Activated CD8-positive, alpha-beta memory T cell treated with anti-CD3 and anti-CD28 coated beads, Interleukin-2, amount 50 U/mL, for 1 hour (primary cell): Measurements from ENCODE around the gene SAMD4B.
A peak's percentile ranks its signal among the peaks of the same experiment; 100 is the strongest.
"Not testable (repeated sequence)": the region's sequence is repeated elsewhere in the genome, so short reads cannot be mapped to it uniquely, and the experiment has no call there.

ENCODE experiments used
- DNase-seq: peaks from one replicate; pipeline ENCODE4 v3.0.0-alpha.2; 2020; ENCODE audit errors: extremely low read depth

The SAMD4B gene

DNA sequence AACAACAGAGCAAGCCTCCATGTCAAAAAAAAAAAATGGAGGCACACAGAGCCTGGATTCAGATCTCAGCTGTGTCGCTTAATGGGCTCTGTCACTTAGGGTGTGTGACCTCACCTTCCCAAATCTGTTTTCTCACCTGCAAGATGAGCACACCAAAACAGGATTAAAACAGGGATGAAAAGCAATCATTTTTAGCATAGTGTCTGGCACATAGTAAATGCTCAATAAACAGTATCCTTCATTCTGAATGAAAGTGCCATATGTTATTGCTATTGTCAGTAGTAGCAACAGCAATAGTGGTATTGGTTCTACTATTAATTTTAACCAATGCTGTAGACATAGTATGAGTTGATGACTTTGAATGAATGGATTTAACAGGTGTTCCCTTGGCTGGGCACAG lies 23.3 kb downstream of the SAMD4B start:
- no peak for DNase-seq

DNA sequence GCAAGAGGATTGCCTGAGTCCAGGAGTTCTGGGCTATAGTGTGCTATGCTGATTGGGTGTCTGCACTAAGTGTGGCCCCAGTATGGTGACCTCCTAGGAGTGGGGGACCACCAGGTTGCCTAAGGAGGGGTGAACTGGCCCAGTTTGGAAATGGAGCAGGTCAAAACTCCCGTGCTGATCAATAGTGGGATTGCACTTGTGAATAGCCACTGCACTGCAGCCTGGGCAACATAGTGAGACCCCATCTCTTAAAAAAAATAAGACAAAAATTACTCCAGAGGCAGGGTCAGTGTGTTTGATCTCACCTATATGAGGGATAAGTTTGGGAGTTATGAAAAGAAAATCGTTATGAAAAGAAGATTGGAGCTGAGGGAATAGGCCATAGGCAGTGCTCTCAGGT lies 27.0 kb downstream of the SAMD4B start:
- DNase-seq: no peak

DNA sequence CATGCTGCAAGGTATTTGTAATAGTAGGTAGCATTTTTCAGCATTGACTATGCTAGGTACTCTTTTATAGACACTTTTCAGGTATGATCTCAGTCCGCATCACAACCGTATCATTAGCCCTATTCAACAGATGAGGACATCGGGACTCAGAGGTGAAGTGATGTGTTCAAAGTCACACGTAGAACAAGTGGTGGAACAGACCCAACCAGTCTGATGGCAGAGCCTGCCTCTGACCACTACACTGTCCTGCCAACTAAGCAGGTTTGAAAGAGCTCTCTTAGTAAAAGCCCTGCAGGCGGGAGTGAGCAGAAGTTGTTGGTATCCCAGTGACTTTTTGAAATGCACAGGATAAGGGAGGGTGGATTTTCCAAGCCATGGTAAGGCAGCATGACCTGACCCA lies 28.5 kb downstream of the SAMD4B start:
- DNase-seq: no peak

DNA sequence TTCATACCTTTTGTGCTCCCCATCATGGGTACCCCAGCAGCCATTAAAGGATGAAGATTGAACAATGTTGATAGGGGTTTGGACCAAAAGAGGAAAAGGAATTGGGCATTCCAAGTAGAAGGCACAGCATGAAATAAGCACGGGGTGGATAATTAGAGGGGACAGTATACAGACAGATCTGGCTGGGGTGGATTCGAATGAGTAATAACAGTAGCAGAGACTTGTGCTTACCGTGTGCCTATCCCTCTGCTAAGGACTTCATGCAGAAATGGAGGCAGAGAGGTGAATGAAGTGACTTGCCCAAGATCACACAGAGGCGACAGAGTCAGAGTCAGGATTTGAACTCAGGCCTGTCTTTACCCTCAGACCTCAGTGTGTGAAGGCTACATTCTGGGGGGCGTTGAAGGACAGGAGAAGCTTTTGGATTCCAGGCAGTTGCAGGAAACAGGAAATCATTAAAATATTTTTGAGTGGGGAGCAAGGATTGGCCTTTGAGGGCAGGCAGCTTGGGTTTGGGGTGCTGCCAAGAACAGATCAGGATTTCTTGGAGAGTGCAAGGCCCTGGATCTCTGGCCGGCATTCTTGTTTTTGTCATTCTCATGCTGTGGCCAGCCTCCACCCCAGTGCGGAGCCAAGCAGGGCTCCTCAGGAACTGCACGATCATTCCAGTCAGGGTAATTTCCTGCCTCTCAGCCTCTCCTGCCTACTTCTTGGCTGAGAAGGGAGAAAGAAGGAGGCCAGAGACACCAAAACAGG lies 30.0 kb downstream of the SAMD4B start:
- no peak for DNase-seq

DNA sequence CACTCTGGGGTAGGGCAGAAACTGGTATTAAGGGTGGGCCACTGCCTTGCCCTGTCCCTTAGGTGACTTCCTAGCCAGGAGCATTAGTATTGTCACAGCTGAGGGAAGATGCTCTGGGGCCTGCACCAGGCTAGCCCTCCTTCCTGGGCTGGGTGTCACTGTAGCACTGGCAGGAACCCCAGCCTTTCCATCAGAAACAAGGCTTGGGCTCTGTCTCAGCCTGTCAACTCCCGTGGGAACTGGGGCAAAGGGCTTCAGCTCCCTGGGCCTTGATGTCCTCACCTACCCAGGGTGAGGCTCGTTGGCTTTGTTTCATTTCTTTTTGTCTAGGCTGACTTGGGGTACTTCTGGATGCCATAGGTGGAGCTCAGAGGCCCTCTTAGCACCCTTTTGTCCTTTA lies 30.7 kb downstream of the SAMD4B start:
- no peak for DNase-seq

DNA sequence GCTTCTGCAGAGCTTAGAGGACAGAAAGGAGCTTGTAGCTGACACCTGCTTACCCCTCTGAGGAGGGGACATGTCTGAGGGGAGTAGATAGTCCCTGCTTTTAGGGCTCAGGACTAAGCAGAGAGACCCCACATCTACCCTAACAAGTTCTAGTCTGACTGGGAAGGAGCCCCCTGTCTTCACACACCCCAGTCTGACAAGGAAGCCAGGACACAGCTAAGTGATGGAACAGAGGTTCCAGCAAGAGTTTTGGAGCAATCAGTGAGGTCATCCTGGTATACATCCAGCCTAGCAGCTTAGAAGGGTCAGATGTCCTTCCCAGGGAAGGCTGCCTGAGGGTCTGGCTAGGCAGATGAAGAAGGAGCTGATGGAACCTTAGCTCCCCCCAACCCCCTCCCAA lies 33.7 kb downstream of the SAMD4B start:
- DNase-seq: no peak

- DNase-seq: no peak
These were observed 35.4 kb downstream of the SAMD4B start for GRCh38 chr19:39377373-39378362.

- DNase-seq: not testable (repeated sequence)
These were observed 37.1 kb downstream of the SAMD4B start for GRCh38 chr19:39379366-39379765.

- DNase-seq: no peak
These were observed 37.7 kb downstream of the SAMD4B start for GRCh38 chr19:39379865-39380396.

DNA sequence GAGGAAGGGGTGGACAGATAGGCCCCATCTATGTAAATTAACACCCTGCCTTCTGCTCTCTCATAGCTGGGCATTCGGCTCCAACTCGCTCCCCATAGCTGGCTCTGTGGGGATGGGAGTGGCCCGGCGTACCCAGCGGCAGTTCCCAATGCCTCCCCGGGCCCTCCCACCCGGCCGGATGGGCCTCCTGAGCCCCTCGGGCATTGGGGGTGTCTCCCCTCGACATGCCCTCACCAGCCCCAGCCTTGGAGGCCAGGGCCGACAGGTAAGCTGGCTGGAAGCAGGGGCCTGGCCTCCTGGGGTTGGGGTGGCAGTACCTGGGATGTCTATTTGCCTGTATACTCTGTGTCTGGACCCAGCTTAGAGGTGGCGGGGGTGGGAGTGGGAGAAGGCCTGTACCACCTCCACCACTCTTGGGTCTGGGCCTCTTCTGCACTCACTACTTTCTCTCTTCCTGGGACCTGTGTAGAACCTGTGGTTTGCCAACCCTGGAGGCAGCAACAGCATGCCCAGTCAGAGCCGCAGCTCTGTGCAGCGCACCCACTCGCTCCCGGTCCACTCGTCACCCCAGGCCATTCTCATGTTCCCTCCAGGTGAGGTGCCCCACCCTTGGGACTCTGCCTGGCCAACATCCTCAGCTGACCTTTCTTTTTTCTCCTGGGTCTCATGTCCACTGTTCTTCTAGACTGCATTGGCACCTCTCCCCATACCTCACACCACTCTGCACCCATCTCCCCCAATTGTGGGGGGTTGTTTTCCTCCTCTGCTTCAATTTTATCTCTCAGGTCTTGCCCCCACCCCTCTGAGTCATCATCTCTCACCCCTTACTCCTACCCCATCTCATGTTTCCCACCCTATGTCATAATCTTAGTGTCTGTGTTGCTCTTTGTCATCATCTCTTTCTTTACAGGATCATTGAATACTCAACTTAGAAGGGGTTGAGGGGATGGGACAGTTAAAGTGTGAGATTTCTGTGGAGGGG lies 38.6 kb downstream of the SAMD4B start:
- no peak for DNase-seq

GRCh38 chr19:39381910-39382611 lies 39.8 kb downstream of the SAMD4B start:
- DNase-seq: no peak

GRCh38 chr19:39382991-39383828 lies 41.0 kb downstream of the SAMD4B start:
- no peak for DNase-seq

- no peak for DNase-seq
These were observed 42.8 kb downstream of the SAMD4B start for GRCh38 chr19:39384839-39385568.

DNA sequence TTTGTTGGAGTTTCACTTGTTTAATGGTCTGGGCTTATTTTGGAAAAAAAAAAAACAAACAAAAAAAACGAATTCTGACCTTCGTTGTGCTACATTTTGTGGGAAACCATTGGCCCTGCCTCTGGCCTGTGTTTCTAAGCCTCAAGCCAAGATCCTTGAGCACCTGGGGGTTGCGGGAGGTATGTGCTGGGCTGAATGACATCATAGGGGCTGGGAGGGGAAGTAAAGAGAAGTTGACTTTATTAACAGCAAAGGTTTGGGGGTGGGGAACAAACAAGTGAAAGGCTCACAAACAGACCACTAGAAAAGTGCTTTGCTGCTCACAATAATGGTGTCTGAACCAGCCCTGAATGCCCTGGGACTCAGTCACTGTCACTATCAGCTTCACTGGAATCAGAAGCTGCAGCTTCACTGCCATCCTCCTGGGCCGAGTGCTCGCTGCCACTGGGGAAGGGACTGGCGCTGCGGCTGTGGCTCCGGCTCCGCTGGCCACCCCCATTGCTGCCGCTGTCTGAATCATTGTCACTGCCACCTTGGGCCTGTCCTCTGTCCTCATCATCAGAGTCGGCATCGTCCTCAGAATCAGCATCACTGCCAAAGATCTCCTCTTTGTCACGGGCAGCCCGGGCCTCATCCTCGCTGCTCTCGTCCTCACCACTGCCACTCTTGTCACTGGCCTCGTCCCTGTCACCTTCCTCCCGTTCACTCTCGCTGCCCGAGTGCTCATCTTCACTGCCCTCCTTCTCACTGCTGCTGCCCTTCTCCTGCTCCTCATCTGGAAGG lies 43.6 kb downstream of the SAMD4B start:
- no peak for DNase-seq

DNA sequence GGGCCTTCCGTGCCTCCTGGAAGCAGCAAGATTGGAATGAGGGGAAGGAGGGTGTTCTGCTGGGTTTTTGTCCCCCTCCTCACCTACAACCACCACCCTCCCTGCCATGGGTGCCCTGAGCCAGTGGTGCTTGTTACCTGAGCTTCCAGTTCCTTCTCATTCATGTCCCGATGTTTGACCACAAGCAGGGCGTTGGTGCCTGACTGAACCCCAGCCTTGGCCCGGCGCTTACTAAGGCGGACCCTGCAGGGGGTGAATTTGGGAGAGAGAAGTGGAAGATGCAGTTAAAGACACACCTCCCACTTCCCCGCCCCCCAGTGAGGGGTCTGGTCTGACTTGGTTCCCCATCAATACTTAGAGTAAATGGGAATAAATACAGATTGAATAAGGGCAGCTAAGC lies 44.3 kb downstream of the SAMD4B start:
- DNase-seq: no peak

GRCh38 chr19:39388657-39389056 lies 46.4 kb downstream of the SAMD4B start:
- no peak for DNase-seq

DNA sequence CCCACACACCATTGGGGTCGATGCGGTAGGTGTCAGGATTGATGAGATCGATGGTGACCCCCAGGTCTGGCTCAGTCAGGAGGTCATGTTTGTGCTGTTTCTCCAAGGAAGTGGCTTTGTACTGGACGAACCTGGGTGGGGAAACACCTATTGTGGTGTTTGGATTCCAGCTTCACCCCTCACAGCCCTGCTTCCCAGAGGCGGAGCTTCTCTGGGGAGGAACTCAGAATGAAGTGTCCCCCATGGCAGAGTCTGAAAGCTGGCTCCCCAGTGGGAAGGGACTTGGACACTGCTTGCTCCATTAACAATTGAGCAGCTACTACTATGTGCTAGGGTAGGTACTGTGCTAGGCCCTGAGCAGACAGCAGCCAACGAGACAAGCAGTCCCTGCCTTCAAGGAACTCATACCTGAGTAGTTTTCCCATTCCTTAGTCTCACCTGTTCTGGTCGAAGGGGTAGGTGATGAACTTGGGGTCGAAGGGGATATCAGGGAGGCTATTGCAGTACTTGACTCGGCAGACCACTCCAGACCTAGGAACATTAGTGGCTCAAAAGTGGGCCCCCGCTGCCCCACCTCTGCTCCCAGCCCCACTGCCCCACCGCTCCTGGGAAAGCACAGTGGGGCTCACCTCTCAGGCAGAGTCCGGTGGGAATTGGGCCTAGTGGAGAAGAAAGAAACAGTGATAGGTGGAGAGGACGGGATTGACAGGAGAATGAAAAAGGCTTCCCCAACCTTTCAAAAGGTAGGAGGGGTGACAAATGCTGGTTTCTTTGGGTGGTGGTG lies 47.6 kb downstream of the SAMD4B start:
- no peak for DNase-seq

- peak; percentile 90 for DNase-seq
These were observed 48.2 kb downstream of the SAMD4B start for GRCh38 chr19:39390451-39390750.
